A549 (cell line): ENCODE data around the gene SEPTIN7. TPM values are rescaled to one million over a fixed set of nuclear protein-coding genes. Genes with fewer than 3 reads are reported as not detected.

Experiments
- ATAC-seq, 2 experiments: fragments of 200-7000 bp in 1 of 2; fragments of >200 bp in 1 of 2; cut with Nextera tagmentation in 1 of 2; cut with Tn5 transposase in 1 of 2; 3 replicates each; pipeline versions ENCODE4 v1.8.0 to v1.9.1; 2018 to 2020; ENCODE audit warnings: mild to moderate bottlenecking in 1 of 2, moderate library complexity in 1 of 2
- CTCF ChIA-PET: fragments of 300-600 bp; sonication (Branson Sonifier 250); formaldehyde crosslinking; extraction: SDS; loops from one replicate; lab custom pipeline; 2021; ENCODE audit warnings: antibody characterized with exemption, inconsistent platforms; lab: Yijun Ruan, JAX
- POLR2A ChIA-PET: fragments of 350-600 bp; formaldehyde crosslinking; extraction: SDS; loops from one replicate; lab custom pipeline; 2021; ENCODE audit warnings: antibody characterized with exemption, inconsistent platforms; lab: Yijun Ruan, JAX
- DNase-seq, 2 experiments: peaks; one replicate each; pipeline versions ENCODE4 v3.0.0 to v3.0.0-alpha.2; 2011 to 2016; ENCODE audit warnings: low read depth in 1 of 2, low spot score in 1 of 2
- FAIRE-seq: peaks from 2 replicates; lab custom pipeline; 2011; peaks lifted over from hg19 to GRCh38; lab: Jason Lieb, UNC
- H3K27ac ChIP-seq, 2 experiments: fragments of >200 bp; sonication (Bioruptor Twin); formaldehyde crosslinking; 3 replicates each; pipeline ENCODE4 v1.5.1; 2016 to 2017
- H3K4me1 ChIP-seq: fragments of >200 bp; sonication (Bioruptor Twin); formaldehyde crosslinking; 3 replicates; pipeline ENCODE4 v1.6.1; 2016
- H3K4me2 ChIP-seq: fragments of >200 bp; sonication (Bioruptor Twin); formaldehyde crosslinking; 3 replicates; pipeline ENCODE4 v1.6.1; 2016
- H3K4me3 ChIP-seq: fragments of >200 bp; sonication (Bioruptor Twin); formaldehyde crosslinking; 3 replicates; pipeline ENCODE4 v1.5.1; 2016
- H3K9me3 ChIP-seq: fragments of >200 bp; sonication (Bioruptor Twin); formaldehyde crosslinking; 3 replicates; pipeline ENCODE4 v1.6.1; 2016
- BHLHE40 ChIP-seq: IDR thresholded peaks from 2 replicates; pipeline ENCODE4 v1.6.1; 2012; ENCODE audit warnings: low read depth, low read length, inconsistent platforms
- CBX8 ChIP-seq: fragments of 200-600 bp; sonication (generic); IDR thresholded peaks from 2 replicates; pipeline ENCODE4 v1.6.1; 2016
- CHD4 ChIP-seq: fragments of 200-600 bp; sonication (generic); IDR thresholded peaks from 2 replicates; pipeline ENCODE4 v1.6.1; 2016; ENCODE audit warnings: antibody characterized with exemption, mild to moderate bottlenecking, borderline replicate concordance
- ELK1 ChIP-seq: fragments of 150-350 bp; IDR thresholded peaks from 2 replicates; pipeline ENCODE4 v1.6.1; 2014; ENCODE audit warnings: low read depth, mild to moderate bottlenecking, low read length
- EP300 ChIP-seq, 2 experiments: fragments of >200 bp; sonication (Bioruptor Twin); formaldehyde crosslinking; IDR thresholded peaks; 2 replicates in 1 of 2; 3 replicates in 1 of 2; pipeline ENCODE4 v1.6.1; 2016 to 2017
- FOXS1 ChIP-seq: fragments of 250-450 bp; sonication (Bioruptor Pico); IDR thresholded peaks from 2 replicates; pipeline ENCODE4 v1.5.0; 2020; ENCODE audit warnings: mild to moderate bottlenecking, moderate library complexity
- HMGXB4 ChIP-seq: fragments of 250-450 bp; sonication (Bioruptor Pico); IDR thresholded peaks from 2 replicates; pipeline ENCODE4 v1.5.0; 2021; ENCODE audit warnings: mild to moderate bottlenecking, moderate library complexity, borderline replicate concordance
- HOXB13 ChIP-seq: fragments of 250-450 bp; sonication (Bioruptor Pico); IDR thresholded peaks from 2 replicates; pipeline ENCODE4 v1.5.0; 2020; ENCODE audit warnings: low read depth, mild to moderate bottlenecking, moderate library complexity
- JUNB ChIP-seq: fragments of >200 bp; sonication (Bioruptor Twin); formaldehyde crosslinking; IDR thresholded peaks from 2 replicates; pipeline ENCODE4 v1.6.1; 2016
- MAFK ChIP-seq: fragments of 450-650 bp; IDR thresholded peaks from 2 replicates; pipeline ENCODE4 v1.6.1; 2014; ENCODE audit not compliant: partially characterized antibody
- PBX3 ChIP-seq: IDR thresholded peaks from 2 replicates; pipeline ENCODE4 v1.6.1; 2012
- POLR2AphosphoS2 ChIP-seq: conservative IDR thresholded peaks from 2 replicates; pipeline ENCODE4 v1.6.1; 2012; ENCODE audit warnings: low read length, improper control_type of control experiment, inconsistent platforms
- RARB ChIP-seq: fragments of 250-450 bp; sonication (Bioruptor Pico); IDR thresholded peaks from 2 replicates; pipeline ENCODE4 v1.8.0; 2021; ENCODE audit warnings: mild to moderate bottlenecking, moderate library complexity
- RCOR1 ChIP-seq: fragments of 150-350 bp; IDR thresholded peaks from 2 replicates; pipeline ENCODE4 v1.6.1; 2014; ENCODE audit warnings: antibody characterized with exemption, low read length, low read depth
- RFX5 ChIP-seq: fragments of 450-650 bp; IDR thresholded peaks from 2 replicates; pipeline ENCODE4 v1.7.1; 2014; ENCODE audit warnings: antibody characterized with exemption, mild to moderate bottlenecking, moderate library complexity
- SMC3 ChIP-seq: fragments of >200 bp; sonication (Bioruptor Twin); formaldehyde crosslinking; IDR thresholded peaks from 3 replicates; pipeline ENCODE4 v1.6.1; 2018; ENCODE audit warnings: inconsistent platforms
- SREBF2 ChIP-seq: fragments of 450-650 bp; IDR thresholded peaks from 2 replicates; pipeline ENCODE4 v1.6.1; 2014; ENCODE audit warnings: mild to moderate bottlenecking, moderate library complexity
- USF2 ChIP-seq: fragments of 450-650 bp; IDR thresholded peaks from 2 replicates; pipeline ENCODE4 v1.6.1; 2014; ENCODE audit warnings: antibody characterized with exemption
- ZSCAN20 ChIP-seq: fragments of 250-450 bp; sonication (Bioruptor Pico); IDR thresholded peaks from 2 replicates; pipeline ENCODE4 v1.8.0; 2022; ENCODE audit warnings: mild to moderate bottlenecking, moderate library complexity
- WGBS: methylation state at CpG from one replicate; pipeline ENCODE4 v1.1.6; 2017; ENCODE audit errors: missing lambda C conversion rate; 5-methylcytosine and 5-hydroxymethylcytosine counted together
- polyA plus RNA-seq, 4 experiments: library from polyadenylated mRNA; depleted of rRNA in 3 of 4; stranded (reverse); fragments of >200 nt; fragmentation: RNase III in 1 of 4; extraction: RNeasy Plus Mini Kit Qiagen cat#74134 plus additional on column Dnase treatment in 1 of 4; gene quantifications; 2 replicates in 3 of 4; 3 replicates in 1 of 4; pipeline ENCODE4 v1.2.3, GENCODE V29; 2011 to 2017

The SEPTIN7 gene
- polyA plus RNA-seq, 2 of the 4 experiments (the other 2 are of a cell fraction) = 282 to 385 TPM

- POLR2A ChIA-PET = no interaction called here
- ATAC-seq (no peak), DNase-seq (no peak), FAIRE-seq (no peak)
- Histone ChIP-seq H3K4me2 (no peak overlapping the region), H3K4me3 (no peak overlapping the region), H3K4me1 (no peaks in the 10 kb centered on the region), H3K27ac (no peak overlapping the region), H3K9me3 (no peaks in the 10 kb centered on the region)
- CTCF ChIA-PET = no interaction called here
- TF ChIP-seq RARB (CRISPR knock-in tag) = no peak
- no peak for TF ChIP-seq MAFK
- TF ChIP-seq POLR2AphosphoS2 = no peak
- TF ChIP-seq USF2 = no peak
- TF ChIP-seq JUNB = no peak
- no peak for TF ChIP-seq SMC3
- TF ChIP-seq FOXS1 (CRISPR knock-in tag) = no peak
- no peak for TF ChIP-seq BHLHE40
- TF ChIP-seq PBX3 = no peak
- TF ChIP-seq HOXB13 = no peak
- no peak for TF ChIP-seq RFX5
- TF ChIP-seq SREBF2 = no peak
- no peak for TF ChIP-seq HMGXB4 (CRISPR knock-in tag)
Observed at GRCh38 chr7:35771776-35772175, 29.1 kb upstream of the SEPTIN7 start.

- DNase-seq = no peak
- no peak overlapping the region for H3K27ac ChIP-seq
- ChIA-PET POLR2A (no interaction called here), CTCF (interaction anchor here (1.0 kb wide), 1 partner anchor 28 kb away, joined by 3 read pairs; no protein-coding TSS in a partner anchor)
- no peak overlapping the region for H3K4me2 ChIP-seq
- no peak overlapping the region for H3K4me3 ChIP-seq
- no peaks in the 10 kb centered on the region for H3K4me1 ChIP-seq
- WGBS = 46% methylated on average over 3 of the region's 3 CpGs
- no peaks in the 10 kb centered on the region for H3K9me3 ChIP-seq
- no peak for FAIRE-seq
- ATAC-seq = no peak
- TF ChIP-seq ZSCAN20 (CRISPR knock-in tag) (no peak), EP300 (IDR thresholded peaks at IDR 0.05) (no peak), MAFK (peak; percentile 80), CHD4 (no peak), ELK1 (no peak)
Observed at GRCh38 chr7:35773994-35774393, 26.9 kb upstream of the SEPTIN7 start.

- H3K4me3 ChIP-seq = no peak overlapping the region
- no peaks in the 10 kb centered on the region for H3K9me3 ChIP-seq
- ChIA-PET POLR2A (no interaction called here), CTCF (interaction anchor here (1.1 kb wide), 1 partner anchor 24 kb away, joined by 3 read pairs; the partner anchor contains the start of gene SEPTIN7)
- WGBS = 22% methylated on average over 1 of the region's 1 CpG
- TF ChIP-seq CBX8 = no peak
- TF ChIP-seq RCOR1 = no peak
- no peak for TF ChIP-seq SMC3
- ATAC-seq = no peak
- no peaks in the 10 kb centered on the region for H3K4me1 ChIP-seq
- no peak for DNase-seq
- no peak overlapping the region for H3K27ac ChIP-seq
- no peak for FAIRE-seq
- no peak overlapping the region for H3K4me2 ChIP-seq
Observed at GRCh38 chr7:35776686-35777085, 24.2 kb upstream of the SEPTIN7 start.
